ENCODE results near the gene SLC22A23.

Gene SLC22A23

GRCh38 chr6:3226042-3226441 lies 230.8 kb downstream of the SLC22A23 start:
- Histone ChIP-seq H3K79me2 (ENCODE audit: control insufficient read depth, insufficient read depth, low read length) (peaks cover 22% of the 10 kb centered on the region), H3K4me1 (ENCODE audit: control insufficient read depth, low read depth, low read length) (no peaks in the 10 kb centered on the region), H3K18ac (ENCODE audit: low read length) (no peak overlapping the region), H4K8ac (ENCODE audit: low read depth, low read length) (no peak overlapping the region), H3K56ac (ENCODE audit: low read length) (peak overlapping the region; percentile 99), H4K5ac (ENCODE audit: low read length) (no peak overlapping the region), H3K79me1 (ENCODE audit: low read length) (no peaks in the 10 kb centered on the region), H2BK5ac (ENCODE audit: low read length) (no peak overlapping the region), H3K4me2 (ENCODE audit: low read length) (peak overlapping the region; percentile 96), H2AK5ac (ENCODE audit: low read length) (no peak overlapping the region), H3K4ac (ENCODE audit: low read depth, low read length) (no peak overlapping the region), H2BK120ac (ENCODE audit: low read depth, low read length) (no peak overlapping the region), H3K9ac (ENCODE audit: low read length) (peak overlapping the region; percentile 99), H2BK15ac (replicated peaks; ENCODE audit: low read depth) (no peak overlapping the region), H3K23ac (ENCODE audit: low read length) (peak overlapping the region; percentile 4), H3K27ac (ENCODE audit: low read depth, low read length) (no peak overlapping the region), H3K4me3 (ENCODE audit: low read length) (peak overlapping the region; percentile 97), H3K36me3 (ENCODE audit: control insufficient read depth, insufficient read depth, low read length) (peaks cover 2% of the 10 kb centered on the region), H3K27me3 (ENCODE audit: insufficient read depth, low read length, poor library complexity) (no peaks in the 10 kb centered on the region)
- DNase-seq = no peak
- no CpG with 5 or more reads among the region's 10 CpGs for WGBS (ENCODE audit: extremely low coverage, insufficient coverage, low lambda C conversion rate)

DNA sequence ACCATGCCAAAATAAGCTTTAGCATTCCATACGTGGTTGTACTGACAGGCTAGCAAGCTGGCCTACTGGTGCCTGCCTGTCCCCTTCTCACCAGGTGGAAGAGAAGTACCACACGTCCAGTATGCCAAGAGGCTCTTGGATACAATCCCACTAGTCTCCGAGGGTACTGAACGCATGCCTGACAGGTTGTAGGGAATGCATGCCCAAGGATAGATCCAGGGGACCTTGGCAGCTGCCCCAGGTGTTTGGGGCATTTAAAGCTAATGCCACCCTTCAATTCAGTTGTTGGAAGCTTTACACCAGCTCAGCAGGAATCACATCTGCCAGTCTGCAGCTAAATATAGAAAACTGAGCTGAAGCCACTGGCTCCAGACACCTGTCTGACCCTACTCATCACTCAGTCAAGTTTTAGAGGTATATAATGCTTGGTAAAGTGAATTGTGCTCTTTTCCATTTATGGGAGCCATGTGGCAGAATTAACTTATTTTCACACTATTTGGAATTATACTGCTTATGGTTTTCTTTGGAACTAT lies 234.3 kb downstream of the SLC22A23 start:
- no peak overlapping the region for H3K4me3 ChIP-seq (ENCODE audit: low read length)
- no peak overlapping the region for H2BK15ac ChIP-seq (replicated peaks; ENCODE audit: low read depth)
- no peaks in the 10 kb centered on the region for H3K27me3 ChIP-seq (ENCODE audit: insufficient read depth, low read length, poor library complexity)
- H3K56ac ChIP-seq (ENCODE audit: low read length) = no peak overlapping the region
- H2AK5ac ChIP-seq (ENCODE audit: low read length) = no peak overlapping the region
- H3K4ac ChIP-seq (ENCODE audit: low read depth, low read length) = no peak overlapping the region
- no peak overlapping the region for H3K27ac ChIP-seq (ENCODE audit: low read depth, low read length)
- H3K4me1 ChIP-seq (ENCODE audit: control insufficient read depth, low read depth, low read length) = no peaks in the 10 kb centered on the region
- DNase-seq = no peak
- no peak overlapping the region for H3K23ac ChIP-seq (ENCODE audit: low read length)
- H3K9ac ChIP-seq (ENCODE audit: low read length) = no peak overlapping the region
- no peaks in the 10 kb centered on the region for H3K79me1 ChIP-seq (ENCODE audit: low read length)
- no peak overlapping the region for H3K4me2 ChIP-seq (ENCODE audit: low read length)
- peaks cover 2% of the 10 kb centered on the region for H3K36me3 ChIP-seq (ENCODE audit: control insufficient read depth, insufficient read depth, low read length)
- H4K8ac ChIP-seq (ENCODE audit: low read depth, low read length) = no peak overlapping the region
- no peak overlapping the region for H2BK120ac ChIP-seq (ENCODE audit: low read depth, low read length)
- H2BK5ac ChIP-seq (ENCODE audit: low read length) = no peak overlapping the region
- no CpG with 5 or more reads among the region's 4 CpGs for WGBS (ENCODE audit: extremely low coverage, insufficient coverage, low lambda C conversion rate)
- no peak overlapping the region for H3K18ac ChIP-seq (ENCODE audit: low read length)
- no peak overlapping the region for H4K5ac ChIP-seq (ENCODE audit: low read length)
- H3K79me2 ChIP-seq (ENCODE audit: control insufficient read depth, insufficient read depth, low read length) = peaks cover 22% of the 10 kb centered on the region

- no peak overlapping the region for H3K4me2 ChIP-seq (ENCODE audit: low read length)
- H3K4me3 ChIP-seq (ENCODE audit: low read length) = no peak overlapping the region
- no peak overlapping the region for H3K18ac ChIP-seq (ENCODE audit: low read length)
- no CpG with 5 or more reads among the region's 4 CpGs for WGBS (ENCODE audit: extremely low coverage, insufficient coverage, low lambda C conversion rate)
- no peak overlapping the region for H3K27ac ChIP-seq (ENCODE audit: low read depth, low read length)
- no peaks in the 10 kb centered on the region for H3K27me3 ChIP-seq (ENCODE audit: insufficient read depth, low read length, poor library complexity)
- peaks cover 13% of the 10 kb centered on the region for H3K79me2 ChIP-seq (ENCODE audit: control insufficient read depth, insufficient read depth, low read length)
- no peak overlapping the region for H2BK120ac ChIP-seq (ENCODE audit: low read depth, low read length)
- H3K9ac ChIP-seq (ENCODE audit: low read length) = no peak overlapping the region
- no peaks in the 10 kb centered on the region for H3K4me1 ChIP-seq (ENCODE audit: control insufficient read depth, low read depth, low read length)
- no peak overlapping the region for H2BK5ac ChIP-seq (ENCODE audit: low read length)
- no peaks in the 10 kb centered on the region for H3K79me1 ChIP-seq (ENCODE audit: low read length)
- no peak for DNase-seq
- no peak overlapping the region for H3K4ac ChIP-seq (ENCODE audit: low read depth, low read length)
- no peak overlapping the region for H2AK5ac ChIP-seq (ENCODE audit: low read length)
- H2BK15ac ChIP-seq (replicated peaks; ENCODE audit: low read depth) = no peak overlapping the region
- H4K5ac ChIP-seq (ENCODE audit: low read length) = no peak overlapping the region
- H4K8ac ChIP-seq (ENCODE audit: low read depth, low read length) = no peak overlapping the region
- H3K56ac ChIP-seq (ENCODE audit: low read length) = no peak overlapping the region
- peaks cover 2% of the 10 kb centered on the region for H3K36me3 ChIP-seq (ENCODE audit: control insufficient read depth, insufficient read depth, low read length)
- H3K23ac ChIP-seq (ENCODE audit: low read length) = no peak overlapping the region
Measured at GRCh38 chr6:3221578-3221977, 235.3 kb downstream of the SLC22A23 start.

DNA sequence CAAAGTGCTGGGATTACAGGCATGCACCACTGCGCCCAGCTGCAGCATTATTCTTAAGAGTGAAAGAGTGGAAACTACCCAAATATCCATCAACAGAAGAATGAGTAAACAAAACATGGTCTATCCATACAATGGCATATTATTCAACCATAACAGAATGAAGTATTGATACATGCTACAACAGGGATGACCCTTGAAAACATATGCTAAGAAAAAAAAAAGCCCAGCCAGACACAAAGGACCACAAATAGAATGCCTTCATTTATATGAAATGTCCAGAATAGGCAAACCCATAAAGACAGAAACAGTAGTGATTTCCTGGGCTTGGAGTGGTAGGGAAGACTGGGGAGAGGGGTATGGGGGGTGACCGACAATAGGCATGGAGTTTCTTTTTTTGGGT lies 236.5 kb downstream of the SLC22A23 start:
- H2BK5ac ChIP-seq (ENCODE audit: low read length) = no peak overlapping the region
- H3K79me2 ChIP-seq (ENCODE audit: control insufficient read depth, insufficient read depth, low read length) = peaks cover 3% of the 10 kb centered on the region
- no peaks in the 10 kb centered on the region for H3K79me1 ChIP-seq (ENCODE audit: low read length)
- H4K8ac ChIP-seq (ENCODE audit: low read depth, low read length) = no peak overlapping the region
- peaks cover 2% of the 10 kb centered on the region for H3K36me3 ChIP-seq (ENCODE audit: control insufficient read depth, insufficient read depth, low read length)
- no peaks in the 10 kb centered on the region for H3K4me1 ChIP-seq (ENCODE audit: control insufficient read depth, low read depth, low read length)
- H3K4ac ChIP-seq (ENCODE audit: low read depth, low read length) = no peak overlapping the region
- H3K4me2 ChIP-seq (ENCODE audit: low read length) = no peak overlapping the region
- H3K4me3 ChIP-seq (ENCODE audit: low read length) = no peak overlapping the region
- no peak overlapping the region for H3K56ac ChIP-seq (ENCODE audit: low read length)
- H2BK15ac ChIP-seq (replicated peaks; ENCODE audit: low read depth) = no peak overlapping the region
- H4K5ac ChIP-seq (ENCODE audit: low read length) = no peak overlapping the region
- DNase-seq = no peak
- H3K18ac ChIP-seq (ENCODE audit: low read length) = no peak overlapping the region
- no peak overlapping the region for H3K23ac ChIP-seq (ENCODE audit: low read length)
- no peak overlapping the region for H2AK5ac ChIP-seq (ENCODE audit: low read length)
- no peaks in the 10 kb centered on the region for H3K27me3 ChIP-seq (ENCODE audit: insufficient read depth, low read length, poor library complexity)
- H3K27ac ChIP-seq (ENCODE audit: low read depth, low read length) = no peak overlapping the region
- no CpG with 5 or more reads among the region's 2 CpGs for WGBS (ENCODE audit: extremely low coverage, insufficient coverage, low lambda C conversion rate)
- no peak overlapping the region for H3K9ac ChIP-seq (ENCODE audit: low read length)
- no peak overlapping the region for H2BK120ac ChIP-seq (ENCODE audit: low read depth, low read length)
